H1 (cell line): ENCODE measurements around the gene PDZRN4.

Experiments used
- BRCA1 ChIP-seq: IDR thresholded peaks from 2 replicates; pipeline ENCODE4 v1.6.1; 2012; ENCODE audit warnings: low read depth, low read length, improper control_type of control experiment
- POLR2A ChIP-seq, 2 experiments: IDR thresholded peaks; 1 replicate in 1 of 2; 2 replicates in 1 of 2; pipeline ENCODE4 v1.6.1; 2011; ENCODE audit warnings: low read depth in 2 of 2, low read length in 2 of 2, mild to moderate bottlenecking in 2 of 2; ENCODE audit errors: control extremely low read depth in 1 of 2
- TF ChIP-seq, protein P1 (sequence below): IDR thresholded peaks from 2 replicates; pipeline ENCODE4 v1.6.1; 2012; ENCODE audit warnings: inconsistent platforms

DNA sequence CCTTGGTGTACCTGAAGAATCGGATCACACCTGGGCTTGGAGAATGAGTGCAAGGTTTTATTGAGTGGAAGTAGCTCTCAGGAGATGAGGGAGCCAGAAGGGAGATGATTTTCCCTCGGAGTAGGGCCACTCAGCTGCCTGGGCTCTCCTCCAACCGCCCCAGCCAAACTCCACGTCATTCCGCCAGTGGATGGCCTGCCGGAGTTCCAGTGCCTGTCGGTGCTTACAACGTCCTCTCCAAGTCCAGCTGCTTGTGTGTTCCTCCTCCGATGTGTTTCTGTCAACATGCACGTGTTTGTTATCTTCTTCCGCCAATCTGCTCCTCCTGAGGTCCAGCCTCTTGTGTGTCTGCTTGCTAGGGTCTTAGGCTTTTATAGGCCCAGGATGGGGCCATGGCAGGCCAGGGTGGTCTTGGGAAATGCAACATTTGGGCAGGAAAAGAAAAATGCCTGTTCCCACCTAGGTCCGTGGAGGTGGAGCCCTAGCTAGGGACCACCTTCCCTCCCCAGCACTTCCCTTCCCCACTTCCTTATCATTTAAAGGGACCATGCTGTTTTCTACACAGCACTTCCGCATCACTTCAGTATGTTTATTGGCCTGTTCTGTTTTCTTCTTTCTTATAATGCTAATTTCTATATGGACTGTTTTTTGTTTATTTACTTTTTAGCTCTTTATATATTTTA lies 343.2 kb downstream of the PDZRN4 start:
- TF ChIP-seq POLR2A (IDR thresholded peaks at IDR 0.05; ENCODE audit: control extremely low read depth in 1 of 2, low read depth in 2 of 2, low read length in 2 of 2): no peak
- TF ChIP-seq BRCA1: no peak
- TF ChIP-seq, protein P1, sequence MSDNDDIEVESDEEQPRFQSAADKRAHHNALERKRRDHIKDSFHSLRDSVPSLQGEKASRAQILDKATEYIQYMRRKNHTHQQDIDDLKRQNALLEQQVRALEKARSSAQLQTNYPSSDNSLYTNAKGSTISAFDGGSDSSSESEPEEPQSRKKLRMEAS: no peak
